Stimulated activated CD4-positive, alpha-beta T cell treated with anti-CD3 and anti-CD28 coated beads, Interleukin-2, amount 100 ng/mL, for 4 hours (primary cell): ENCODE measurements around the gene CLEC4G.
"Not testable (repeated sequence)": the region's sequence is repeated elsewhere in the genome, so short reads cannot be mapped to it uniquely, and the experiment has no call there.

Experiments
- DNase-seq: peaks from one replicate; pipeline ENCODE4 v3.0.0-alpha.2; 2020; ENCODE audit warnings: low read depth

CLEC4G gene

GRCh38 chr19:7746306-7746705, 14.4 kb upstream of the CLEC4G start:
- not testable (repeated sequence) for DNase-seq

- no peak for DNase-seq
Measured at GRCh38 chr19:7744871-7745650, 13.2 kb upstream of the CLEC4G start.

DNA sequence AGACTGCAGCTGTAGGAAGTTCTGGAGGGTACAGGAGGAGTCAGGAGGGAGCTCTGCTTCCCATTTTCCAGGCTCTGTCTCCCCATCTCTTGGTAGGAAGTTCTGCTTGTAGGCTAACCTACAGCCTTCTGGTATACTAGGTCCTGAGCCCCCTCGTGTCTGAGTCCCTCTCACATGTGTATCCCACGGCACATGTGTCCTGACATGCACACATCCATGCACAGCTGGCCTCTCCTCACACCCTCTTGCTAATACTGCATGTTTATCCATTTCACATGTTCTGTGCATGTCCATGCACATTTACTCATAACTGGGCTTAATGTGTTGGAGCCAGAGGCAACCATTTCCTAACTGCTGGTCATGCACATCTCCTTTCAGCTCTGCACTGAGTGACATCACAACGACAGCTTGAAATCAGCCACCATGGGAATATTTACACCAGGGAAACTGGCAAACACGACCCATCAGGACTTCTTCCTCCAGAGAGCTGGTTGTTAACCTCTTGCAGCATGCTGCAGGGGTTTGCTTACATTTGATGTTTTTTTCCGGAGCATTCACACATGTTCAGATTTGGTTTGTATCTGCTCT, 12.4 kb upstream of the CLEC4G start:
- DNase-seq, result no peak

DNA sequence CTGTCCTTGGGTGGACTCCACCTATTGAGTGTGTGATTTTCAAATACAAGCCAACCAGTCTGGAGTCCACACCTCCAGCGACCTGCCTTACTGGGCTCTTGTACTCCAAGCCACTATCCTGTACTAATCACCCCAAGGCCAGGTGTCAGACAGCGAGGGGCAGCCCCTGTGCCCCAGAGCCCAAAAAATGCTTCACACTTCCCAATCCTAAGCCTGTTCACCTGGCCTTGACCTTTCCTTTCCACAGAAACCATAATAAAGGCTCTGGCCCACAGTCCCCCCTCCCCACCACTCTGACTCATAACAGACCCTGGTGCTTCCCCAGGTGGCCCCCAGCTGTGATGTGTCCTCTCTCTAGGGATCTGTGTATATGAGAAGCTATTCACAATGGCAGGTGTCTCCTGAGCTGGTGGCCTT, 11.5 kb upstream of the CLEC4G start:
- no peak for DNase-seq

GRCh38 chr19:7742991-7743390, 11.1 kb upstream of the CLEC4G start:
- no peak for DNase-seq

DNA sequence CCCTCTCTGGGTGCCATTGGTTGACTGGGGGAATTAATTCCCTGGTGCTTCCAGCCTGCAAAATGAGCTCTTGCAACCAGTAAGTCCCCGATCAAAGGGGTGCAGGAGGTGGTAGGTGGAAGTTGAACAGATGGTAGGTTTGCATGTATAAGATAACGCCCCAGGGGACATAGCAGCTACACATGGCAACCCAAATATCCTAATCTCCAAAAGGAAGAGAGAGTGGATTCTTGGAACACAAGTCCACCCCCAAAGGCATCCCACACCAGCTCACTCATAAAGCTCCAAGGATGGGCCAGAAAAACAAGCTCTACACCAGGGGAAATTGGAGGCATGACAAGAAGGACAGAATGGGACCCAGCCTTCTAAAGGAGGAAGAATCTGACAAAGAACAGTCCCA, 10.7 kb upstream of the CLEC4G start:
- DNase-seq, result no peak

DNA sequence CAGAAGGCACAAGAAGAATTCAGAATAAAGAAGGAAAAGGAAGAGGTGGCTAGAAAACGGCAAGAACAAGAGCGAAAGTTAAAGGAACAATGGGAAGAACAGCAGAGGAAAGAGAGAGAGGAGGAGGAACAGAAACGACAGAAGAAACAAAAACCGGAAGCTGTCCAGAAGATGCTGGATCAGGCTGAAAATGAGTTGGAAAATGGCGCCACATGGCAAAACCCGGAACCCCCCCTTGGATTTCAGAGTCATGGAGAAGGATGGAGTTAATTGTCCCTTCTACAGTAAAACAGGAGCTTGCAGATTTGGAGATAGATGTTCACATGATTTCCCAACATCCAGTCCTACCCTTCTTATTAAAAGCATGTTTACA, 8.8 kb upstream of the CLEC4G start:
- no peak for DNase-seq

GRCh38 chr19:7739801-7740681, 8.1 kb upstream of the CLEC4G start:
- no peak for DNase-seq

GRCh38 chr19:7739211-7739755, 7.4 kb upstream of the CLEC4G start:
- DNase-seq, result no peak

GRCh38 chr19:7738023-7738422, 6.1 kb upstream of the CLEC4G start:
- DNase-seq, result no peak

DNA sequence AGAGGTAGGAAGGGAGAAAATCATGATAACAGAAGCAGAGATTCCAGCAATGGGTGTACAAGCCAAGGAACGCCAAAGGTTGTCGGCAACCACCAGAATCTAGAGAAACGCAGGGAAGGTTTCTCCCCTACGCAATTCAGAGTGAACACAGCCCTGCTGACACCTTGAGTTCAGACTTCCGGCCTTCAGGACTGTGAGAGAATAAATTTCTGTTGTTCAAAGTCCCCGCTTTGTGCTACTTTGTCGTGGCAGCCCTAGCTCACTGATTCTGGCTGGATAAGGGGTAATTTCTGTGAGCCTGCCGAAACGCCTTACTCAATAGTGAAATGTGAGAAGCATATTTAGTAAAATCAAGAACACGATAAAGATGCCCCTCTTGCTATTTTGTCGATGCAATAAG, 5.3 kb upstream of the CLEC4G start:
- DNase-seq, result no peak

DNA sequence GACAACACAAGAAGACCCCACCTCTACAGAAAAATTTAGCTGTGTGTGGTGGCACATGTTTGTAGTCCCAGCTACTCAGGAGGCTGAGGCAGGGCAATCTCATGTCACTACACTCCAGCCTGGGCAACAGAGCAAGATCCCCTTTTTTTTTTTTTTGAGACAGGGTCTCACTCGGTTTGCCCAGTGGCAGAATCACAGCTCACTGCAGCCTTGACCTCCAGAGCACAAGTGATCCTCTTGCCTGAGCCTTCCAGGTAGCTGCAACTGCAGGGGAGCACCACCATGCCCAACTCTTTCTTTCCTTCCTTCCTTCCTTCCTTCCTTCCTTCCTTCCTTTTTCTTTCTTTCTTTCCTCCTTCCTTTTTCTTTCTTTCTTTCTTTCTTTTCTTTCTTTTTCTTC, 4.2 kb upstream of the CLEC4G start:
- no peak for DNase-seq

DNA sequence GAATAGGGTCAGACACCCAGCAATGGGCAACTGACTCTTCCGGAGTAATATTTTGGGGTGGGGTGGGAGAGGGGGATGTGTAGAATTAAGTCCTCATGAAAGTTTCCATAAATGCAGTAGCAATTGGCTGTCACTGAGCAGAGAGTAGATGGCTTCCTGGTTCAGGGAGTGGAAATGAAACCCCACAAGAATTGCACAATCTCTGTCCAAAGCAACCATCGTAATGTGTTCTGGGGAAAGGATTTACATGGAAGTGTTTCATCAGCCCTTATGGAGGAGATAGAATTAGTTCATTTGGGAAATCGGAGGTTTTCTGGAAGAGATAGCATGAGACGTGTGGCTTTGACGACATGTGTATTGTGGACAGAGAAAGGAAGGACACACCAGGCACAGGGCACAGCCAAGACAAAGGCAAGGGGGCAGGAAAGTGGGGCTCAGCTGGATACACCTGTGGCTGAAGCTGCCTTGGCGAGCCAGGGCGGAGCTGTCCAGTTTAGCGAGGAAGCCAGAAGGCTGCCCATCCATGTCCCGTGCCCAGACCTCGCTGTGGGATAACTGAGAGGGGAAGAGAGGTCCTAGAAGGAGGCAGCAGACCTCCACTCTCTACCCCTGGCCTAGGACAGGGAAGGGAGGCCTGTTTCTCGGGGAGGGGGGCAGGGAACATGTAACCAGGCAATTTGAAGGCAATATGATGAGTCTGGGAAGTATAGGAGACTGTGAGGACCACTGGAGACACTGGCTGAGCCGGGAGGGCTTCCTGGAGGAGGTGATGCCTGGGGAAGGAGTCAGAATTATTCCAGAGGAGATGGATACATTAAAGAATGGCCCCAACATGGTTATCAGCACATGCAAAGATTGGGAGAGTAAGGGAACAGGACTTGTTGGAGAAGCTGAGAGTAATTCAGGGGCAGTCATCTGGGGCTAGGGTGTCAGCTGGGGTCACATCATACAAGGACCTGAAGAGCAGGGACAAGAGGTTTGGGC, 2.6 kb upstream of the CLEC4G start:
- DNase-seq, result no peak

DNA sequence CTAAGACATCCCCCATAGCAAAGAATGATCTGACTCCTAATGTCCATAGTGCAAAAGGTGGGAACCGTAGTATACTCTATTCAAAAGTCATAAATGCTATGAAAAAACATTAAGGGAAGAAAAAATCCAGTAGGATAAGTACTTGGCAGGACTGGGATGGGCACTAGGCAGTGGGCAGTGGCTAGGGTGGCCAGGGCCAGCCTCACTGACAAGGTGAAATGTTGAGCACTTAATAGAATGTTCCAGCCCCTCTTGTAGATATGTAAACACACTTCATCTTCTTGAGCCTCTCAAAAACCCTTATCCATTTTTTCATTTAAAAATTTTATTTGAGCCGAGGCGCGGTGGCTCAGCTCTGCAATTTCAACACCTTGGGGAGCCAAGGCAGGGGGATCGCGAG, 1.5 kb upstream of the CLEC4G start:
- no peak for DNase-seq

DNA sequence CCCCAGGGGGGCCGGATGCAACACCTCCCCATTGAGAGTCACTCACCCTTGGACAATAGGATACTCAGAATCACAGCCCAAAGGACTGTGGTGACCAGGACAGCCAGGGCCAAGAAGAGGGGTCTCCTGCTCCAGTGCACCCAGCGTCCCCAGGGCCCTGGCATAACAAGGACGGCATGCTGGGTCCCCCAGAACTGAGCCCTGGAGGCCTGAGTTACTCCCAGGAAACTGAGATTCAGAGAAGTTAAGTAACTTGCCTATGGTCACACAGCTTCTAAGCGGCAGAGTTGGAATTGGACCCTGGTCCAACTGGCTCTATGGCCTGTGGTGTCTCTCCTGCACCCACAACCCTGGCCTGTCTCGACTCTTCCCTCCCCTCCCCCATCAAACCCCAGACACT, 295 bp downstream of the CLEC4G start:
- no peak for DNase-seq

DNA sequence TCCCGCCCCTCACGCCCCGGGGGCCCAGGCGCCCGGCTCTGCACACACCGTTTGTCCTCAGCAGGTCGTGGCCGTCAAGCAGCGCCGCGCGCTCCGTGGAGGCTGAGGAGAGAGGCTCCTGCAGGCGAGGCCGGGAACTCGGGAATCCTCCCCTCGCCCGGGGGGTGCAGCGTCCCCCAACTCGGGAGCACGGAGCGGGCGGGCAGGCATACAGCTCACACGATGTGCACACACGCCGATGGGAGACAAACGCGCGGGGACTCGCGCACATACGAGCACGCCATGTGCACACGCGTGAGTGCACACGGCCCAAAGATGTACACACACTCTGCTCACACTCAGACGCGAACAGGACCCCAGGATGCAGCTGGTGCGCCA, 703 bp downstream of the CLEC4G start:
- no peak for DNase-seq

- no peak for DNase-seq
Measured at GRCh38 chr19:7730286-7731217, 1.4 kb downstream of the CLEC4G start.

DNA sequence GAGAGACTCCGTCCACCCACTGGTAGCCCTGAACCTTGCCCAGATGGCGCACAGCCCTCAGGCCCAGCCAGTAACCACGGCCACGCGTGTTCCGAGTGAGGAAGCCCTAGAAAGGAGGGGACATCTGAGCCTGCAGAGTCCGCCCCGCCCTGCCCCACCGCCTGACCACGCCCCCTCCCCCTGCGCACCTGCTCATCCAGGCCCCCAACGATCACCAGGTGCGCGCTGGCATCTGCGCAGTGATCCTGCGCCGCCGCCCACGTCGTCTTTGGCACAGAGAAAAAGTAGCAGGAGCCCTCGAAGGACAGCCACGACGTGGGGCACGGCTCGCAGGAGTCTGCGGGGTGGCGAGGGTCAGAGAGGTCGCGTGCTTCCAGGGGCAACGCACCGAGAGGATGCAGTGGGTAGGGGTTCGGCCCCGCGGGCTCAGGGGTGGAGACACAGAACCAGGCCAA, 2.1 kb downstream of the CLEC4G start:
- DNase-seq, result no peak

- DNase-seq, result no peak
Measured at GRCh38 chr19:7729211-7729610, 2.7 kb downstream of the CLEC4G start.

- no peak for DNase-seq
Measured at GRCh38 chr19:7725791-7726190, 6.1 kb downstream of the CLEC4G start.
